Common myeloid progenitor, CD34-positive (primary cell): ENCODE results near the gene USP11.
"Not testable (repeated sequence)": the region's sequence is repeated elsewhere in the genome, so short reads cannot be mapped to it uniquely, and the experiment has no call there.

Experiments
- CTCF ChIA-PET: fragments of 350-600 bp; sonication (Branson Sonifier 250); formaldehyde crosslinking; loops from one replicate; lab custom pipeline; 2021; ENCODE audit warnings: antibody characterized with exemption; lab: Charles Lee
- POLR2A ChIA-PET: fragments of 350-600 bp; sonication (Branson Sonifier 250); formaldehyde crosslinking; loops from one replicate; lab custom pipeline; 2021; ENCODE audit warnings: antibody characterized with exemption; lab: Charles Lee
- DNase-seq, 3 donors: peaks; one replicate each; pipeline versions ENCODE4 v3.0.0 to v3.0.0-alpha.2; 2013
- H3K27ac ChIP-seq, 2 experiments: 1 replicate in 1 of 2; 2 replicates in 1 of 2; pipeline ENCODE4 v1.7.0; 2013; ENCODE audit warnings: inconsistent platforms in 2 of 2, low read length in 2 of 2, mild to moderate bottlenecking in 2 of 2, low read depth in 1 of 2, moderate library complexity in 1 of 2; ENCODE audit not compliant: severe bottlenecking in 2 of 2, insufficient read depth in 1 of 2, poor library complexity in 1 of 2
- H3K27me3 ChIP-seq, 5 experiments: replicated peaks in 2 of 5; 1 replicate in 3 of 5; 2 replicates in 2 of 5; pipeline versions ENCODE4 v1.6.1 to v1.7.0; 2013; ENCODE audit warnings: low read length in 4 of 5, mild to moderate bottlenecking in 2 of 5, moderate library complexity in 2 of 5, inconsistent platforms in 1 of 5; ENCODE audit not compliant: insufficient read depth in 5 of 5, control insufficient read depth in 4 of 5
- H3K36me3 ChIP-seq, 4 experiments: 1 replicate in 2 of 4; 2 replicates in 2 of 4; pipeline versions ENCODE4 v1.6.1 to v1.7.0; 2013; ENCODE audit warnings: low read length in 3 of 4, control low read depth in 1 of 4, mild to moderate bottlenecking in 1 of 4; ENCODE audit not compliant: control insufficient read depth in 4 of 4, insufficient read depth in 4 of 4
- H3K4me1 ChIP-seq, 4 experiments: 1 replicate in 3 of 4; 2 replicates in 1 of 4; pipeline versions ENCODE4 v1.6.1 to v1.7.1; 2013; ENCODE audit warnings: low read length in 3 of 4, mild to moderate bottlenecking in 3 of 4, control low read depth in 1 of 4, inconsistent platforms in 1 of 4, moderate library complexity in 1 of 4; ENCODE audit not compliant: control insufficient read depth in 4 of 4, insufficient read depth in 4 of 4; ENCODE audit errors: control extremely low read depth in 1 of 4
- H3K4me3 ChIP-seq, 7 experiments: 1 replicate in 4 of 7; 2 replicates in 3 of 7; pipeline versions ENCODE4 v1.5.1 to v1.7.0; 2013; ENCODE audit warnings: mild to moderate bottlenecking in 7 of 7, low read length in 6 of 7, moderate library complexity in 6 of 7, inconsistent platforms in 2 of 7, low read depth in 2 of 7, control low read depth in 1 of 7; ENCODE audit not compliant: insufficient read depth in 4 of 7, control insufficient read depth in 1 of 7; ENCODE audit errors: extremely low read depth in 1 of 7
- H3K9me3 ChIP-seq, 5 experiments: 1 replicate in 4 of 5; 2 replicates in 1 of 5; pipeline versions ENCODE4 v1.6.1 to v1.7.1; 2013; ENCODE audit warnings: low read length in 4 of 5, mild to moderate bottlenecking in 2 of 5, inconsistent platforms in 1 of 5, low read depth in 1 of 5, moderate library complexity in 1 of 5; ENCODE audit not compliant: control insufficient read depth in 4 of 5, insufficient read depth in 2 of 5; ENCODE audit errors: control extremely low read depth in 1 of 5
- WGBS: methylation state at CpG from one replicate; pipeline ENCODE4 v1.1.5; 2013; ENCODE audit not compliant: insufficient coverage; 5-methylcytosine and 5-hydroxymethylcytosine counted together

The USP11 gene

DNA sequence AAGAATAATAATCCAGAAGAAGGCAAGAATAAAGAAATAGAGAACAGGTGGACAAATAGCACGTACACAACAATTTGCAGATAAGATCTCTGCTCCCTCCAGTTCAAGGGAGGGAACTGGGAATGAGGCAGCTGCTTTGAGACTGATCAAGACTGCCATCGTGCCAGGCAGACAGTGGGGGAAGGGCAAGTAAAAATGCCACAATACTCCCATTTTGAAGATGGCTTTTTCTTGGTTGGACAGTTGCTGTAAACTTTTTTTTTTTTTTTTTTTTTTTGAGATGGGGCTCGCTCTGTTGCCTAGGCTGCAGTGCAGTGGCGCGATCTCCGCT, 17.2 kb downstream of the USP11 start:
- Histone ChIP-seq H3K9me3 (peaks cover 0 to 11% (median 0%) of the 10 kb centered on the region in 5 experiments), H3K4me3 (no peak overlapping the region), H3K27me3 (peaks cover 0 to 38% (median 0%) of the 10 kb centered on the region in 5 experiments), H3K36me3 (peaks cover 0 to 28% (median 5%) of the 10 kb centered on the region in 4 experiments), H3K27ac (no peak overlapping the region), H3K4me1 (no peaks in the 10 kb centered on the region)
- CTCF ChIA-PET: no interaction called here
- 91% methylated on average over 5 of the region's 6 CpGs for WGBS
- POLR2A ChIA-PET: interaction anchor here (1.2 kb wide), 1 partner anchor 12 kb away, joined by 5 read pairs; no protein-coding TSS in a partner anchor
- DNase-seq: no peak

DNA sequence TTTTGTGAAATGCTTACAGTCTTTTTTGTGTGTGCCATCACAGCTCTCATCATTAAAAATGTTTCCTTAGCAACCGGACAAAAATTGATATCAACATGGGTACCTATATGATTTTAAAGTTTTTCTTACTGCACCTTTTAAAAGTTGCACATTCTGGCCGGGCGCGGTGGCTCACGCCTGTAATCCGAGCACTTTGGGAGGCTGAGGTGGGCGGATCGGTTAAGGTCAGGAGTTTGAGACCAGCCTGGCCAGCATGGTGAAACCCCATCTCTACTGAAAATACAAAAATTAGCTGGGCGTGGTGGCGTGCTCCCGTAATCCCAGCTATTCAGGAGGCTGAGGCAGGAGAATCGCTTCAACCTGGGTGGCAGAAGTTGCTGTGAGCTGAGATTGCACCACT, 24.8 kb downstream of the USP11 start:
- peaks cover 0 to 15% (median 0%) of the 10 kb centered on the region in 5 experiments for H3K9me3 ChIP-seq
- H3K36me3 ChIP-seq, POLR2A ChIA-PET, H3K4me3 ChIP-seq, DNase-seq, H3K27me3 ChIP-seq, H3K27ac ChIP-seq, H3K4me1 ChIP-seq: not testable (repeated sequence)
- WGBS: 84% methylated on average over 10 of the region's 12 CpGs
- CTCF ChIA-PET: interaction anchor here (1.6 kb wide), 1 partner anchor 16 kb away, joined by 4 read pairs; no protein-coding TSS in a partner anchor

DNA sequence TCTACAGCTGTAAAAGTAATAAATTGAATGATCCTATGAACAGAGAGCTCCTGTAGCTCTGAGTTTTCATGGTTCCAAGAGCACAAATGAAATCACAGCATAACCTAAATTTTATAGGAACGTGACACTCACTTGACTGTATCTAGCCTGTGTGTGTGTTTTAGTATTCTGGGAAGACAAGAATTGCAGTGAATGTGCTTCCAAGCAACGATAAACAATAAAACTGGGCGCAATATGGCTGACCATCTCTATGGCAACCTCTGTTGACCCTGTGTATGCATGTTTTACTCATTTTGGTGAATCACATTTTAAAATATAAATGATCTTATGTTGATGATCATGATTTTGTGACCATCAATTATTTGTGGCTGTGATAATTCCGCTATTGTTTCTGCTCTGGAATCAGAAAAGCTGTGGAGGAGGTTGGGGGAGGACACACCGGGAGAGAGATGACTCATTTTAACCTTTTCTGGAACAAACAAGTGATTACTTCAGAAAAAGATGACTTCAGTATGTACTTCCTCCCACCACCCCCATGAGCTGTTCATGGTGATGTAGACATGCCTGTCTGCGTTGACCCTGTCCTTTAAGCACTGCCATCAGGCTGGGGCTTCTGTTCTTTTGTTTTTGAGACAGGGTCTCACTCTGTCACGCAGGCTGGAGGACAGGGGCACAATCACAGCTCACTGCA, 31.8 kb downstream of the USP11 start:
- POLR2A ChIA-PET: no interaction called here
- CTCF ChIA-PET: no interaction called here
- no peak overlapping the region for H3K27ac ChIP-seq
- H3K27me3 ChIP-seq: peaks cover 0 to 16% (median 0%) of the 10 kb centered on the region in 5 experiments
- no peaks in the 10 kb centered on the region for H3K4me1 ChIP-seq
- H3K36me3 ChIP-seq: no peaks in the 10 kb centered on the region
- H3K9me3 ChIP-seq: no peaks in the 10 kb centered on the region
- DNase-seq: no peak
- 85% methylated on average over 4 of the region's 7 CpGs for WGBS
- no peak overlapping the region for H3K4me3 ChIP-seq

DNA sequence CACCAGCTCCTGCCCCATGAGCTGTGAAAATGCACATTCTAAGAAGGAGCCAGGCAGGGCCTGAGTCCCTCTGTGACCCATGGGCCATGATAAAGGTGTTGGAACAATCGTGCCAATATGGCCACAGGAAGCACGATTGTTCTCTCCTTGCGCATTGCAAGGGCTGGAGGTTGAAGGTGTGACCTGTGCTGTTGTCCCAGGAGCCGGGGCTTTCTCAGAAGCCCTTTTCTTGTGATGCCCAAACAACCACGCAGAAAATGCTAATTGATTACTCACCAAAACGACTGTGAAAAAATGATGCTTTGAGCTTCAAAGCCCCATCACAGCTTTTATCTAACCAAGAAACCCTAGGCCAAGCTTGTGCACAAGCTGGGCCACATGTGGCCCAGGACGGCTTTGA, 33.8 kb downstream of the USP11 start:
- DNase-seq: no peak
- peaks cover 0 to 20% (median 0%) of the 10 kb centered on the region in 5 experiments for H3K27me3 ChIP-seq
- H3K27ac ChIP-seq: no peak overlapping the region
- ChIA-PET CTCF (interaction anchor here (0.9 kb wide), 1 partner anchor 27 kb away, joined by 3 read pairs; no protein-coding TSS in a partner anchor), POLR2A (no interaction called here)
- WGBS: 90% methylated on average over 7 of the region's 7 CpGs
- H3K9me3 ChIP-seq: no peaks in the 10 kb centered on the region
- no peaks in the 10 kb centered on the region for H3K36me3 ChIP-seq
- no peak overlapping the region for H3K4me3 ChIP-seq
- no peaks in the 10 kb centered on the region for H3K4me1 ChIP-seq

DNA sequence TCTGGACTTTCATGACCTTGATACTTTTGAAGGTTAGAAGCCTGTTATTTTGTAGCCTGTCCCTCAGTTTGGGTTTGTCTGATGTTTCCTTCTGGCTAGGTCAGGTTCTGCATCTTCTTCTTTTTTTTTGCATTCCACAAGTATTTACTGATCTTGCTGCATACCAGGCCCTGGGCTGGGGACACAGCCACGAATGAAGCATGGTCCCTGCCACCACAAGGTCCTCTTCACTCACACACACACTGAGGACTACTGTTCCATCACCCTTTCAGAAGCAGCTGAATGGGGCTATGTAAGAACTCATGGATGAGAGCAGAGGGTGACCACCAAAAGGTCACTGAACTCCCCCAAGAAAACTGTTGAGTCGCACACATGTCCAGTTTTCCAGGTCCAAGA, 39.2 kb downstream of the USP11 start:
- Histone ChIP-seq H3K9me3 (no peaks in the 10 kb centered on the region), H3K27ac (no peak overlapping the region), H3K27me3 (peaks cover 0 to 20% (median 0%) of the 10 kb centered on the region in 5 experiments), H3K4me1 (no peaks in the 10 kb centered on the region), H3K4me3 (no peak overlapping the region), H3K36me3 (no peaks in the 10 kb centered on the region)
- 80% methylated on average over 1 of the region's 2 CpGs for WGBS
- POLR2A ChIA-PET: no interaction called here
- CTCF ChIA-PET: no interaction called here
- no peak for DNase-seq

DNA sequence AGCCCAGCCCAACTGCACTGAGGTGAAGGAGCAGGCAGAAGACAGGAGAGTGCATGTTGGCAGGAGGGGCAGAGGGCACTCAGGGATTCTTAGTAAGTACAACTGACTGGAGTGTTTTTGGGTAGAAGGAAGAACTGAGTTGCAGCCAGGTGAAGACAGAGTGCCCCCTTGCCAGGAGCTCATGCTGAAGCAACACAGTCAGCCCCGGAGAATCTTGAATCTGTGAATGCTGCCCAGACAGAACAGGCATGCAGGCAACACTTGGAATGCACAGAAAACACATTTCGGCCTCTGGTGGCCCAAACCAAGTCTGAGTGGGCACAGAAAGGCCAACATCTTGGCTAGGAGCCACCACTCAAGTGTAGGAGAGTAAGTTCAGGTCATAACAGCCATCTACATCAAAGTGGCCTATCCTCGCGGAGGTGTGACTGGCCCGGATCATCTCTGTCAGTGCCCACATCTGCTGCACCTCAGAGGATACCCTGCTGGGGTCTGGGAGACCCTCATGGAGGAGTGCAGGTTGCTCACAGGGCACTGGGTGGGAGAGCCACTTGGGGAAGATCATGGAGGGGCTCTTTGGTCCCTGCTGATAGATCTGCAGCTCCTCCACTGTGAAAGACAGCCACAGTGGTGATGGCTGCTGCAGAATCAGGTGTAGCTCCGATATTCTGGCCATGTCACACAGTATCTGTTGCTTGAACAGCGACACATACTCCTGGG, 40.4 kb downstream of the USP11 start:
- no peak for DNase-seq
- Histone ChIP-seq H3K27ac (no peak overlapping the region), H3K36me3 (no peaks in the 10 kb centered on the region), H3K4me1 (no peaks in the 10 kb centered on the region), H3K9me3 (no peaks in the 10 kb centered on the region), H3K27me3 (peaks cover 0 to 18% (median 0%) of the 10 kb centered on the region in 5 experiments), H3K4me3 (no peak overlapping the region)
- 77% methylated on average over 6 of the region's 7 CpGs for WGBS
- POLR2A ChIA-PET: no interaction called here
- CTCF ChIA-PET: no interaction called here

DNA sequence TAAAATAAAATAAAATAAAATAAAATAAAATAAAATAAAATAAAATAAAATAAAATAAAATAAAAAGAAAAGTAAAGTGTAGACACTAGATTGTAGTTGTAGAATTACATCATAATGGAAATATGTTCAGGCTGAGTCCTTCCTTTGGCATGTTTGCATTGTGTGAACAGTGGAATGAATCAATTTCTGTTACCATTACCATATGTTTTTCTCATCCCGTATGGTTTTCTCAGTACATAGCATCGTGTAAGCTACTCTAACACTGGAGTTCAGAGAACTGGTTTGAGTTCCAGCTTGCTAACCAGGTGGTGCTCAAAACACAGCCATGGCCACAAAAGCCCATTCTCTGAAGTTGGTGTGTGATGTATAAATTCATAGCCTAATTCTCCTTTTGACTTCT, 45.9 kb downstream of the USP11 start:
- peaks cover 0 to 11% (median 0%) of the 10 kb centered on the region in 5 experiments for H3K27me3 ChIP-seq
- no peaks in the 10 kb centered on the region for H3K4me1 ChIP-seq
- no peak for DNase-seq
- CTCF ChIA-PET: no interaction called here
- no peak overlapping the region for H3K27ac ChIP-seq
- no peaks in the 10 kb centered on the region for H3K9me3 ChIP-seq
- no peak overlapping the region for H3K4me3 ChIP-seq
- H3K36me3 ChIP-seq: no peaks in the 10 kb centered on the region
- POLR2A ChIA-PET: no interaction called here
- WGBS: no CpG with 5 or more reads among the region's 2 CpGs
